HepG2 (cell line): ENCODE measurements around the gene DIS3L2. TPM values are rescaled to one million over a fixed set of nuclear protein-coding genes. Genes with fewer than 3 reads are reported as not detected.

Source experiments
- ATAC-seq: fragments of 200-7000 bp; cut with Tn5 transposase; 3 replicates; pipeline ENCODE4 v1.9.1; 2020; ENCODE audit warnings: mild to moderate bottlenecking, moderate library complexity
- BruUV-seq: library from RNA; stranded (reverse); fragments of 400-500 nt; replicated peaks from 2 replicates; lab custom pipeline; 2021; lab: Mats Ljungman, UMichigan
- CTCF ChIA-PET: fragments of 300-600 bp; formaldehyde crosslinking; extraction: SDS; loops from one replicate; lab custom pipeline; 2021; ENCODE audit warnings: low total read pairs, inconsistent platforms, low intra/inter-chr PET ratio; lab: Yijun Ruan, JAX
- POLR2A ChIA-PET: fragments of 350-600 bp; sonication (Branson Sonifier 250); formaldehyde crosslinking; loops from one replicate; lab custom pipeline; 2020; ENCODE audit warnings: antibody characterized with exemption, inconsistent platforms; lab: Yijun Ruan, JAX
- DNase-seq: peaks from one replicate; pipeline ENCODE4 v3.0.0-alpha.2; 2015; ENCODE audit warnings: low spot score
- FAIRE-seq: peaks from 3 replicates; lab custom pipeline; 2011; peaks lifted over from hg19 to GRCh38; lab: Jason Lieb, UNC
- H2AFZ ChIP-seq: one replicate; pipeline ENCODE4 v1.6.1; 2011; ENCODE audit warnings: low read length, inconsistent platforms
- H3K27ac ChIP-seq: fragments of 300-600 bp; 3 replicates; pipeline ENCODE4 v1.8.0; 2011; ENCODE audit warnings: mixed run types, mild to moderate bottlenecking, mixed read lengths, low read length, inconsistent platforms; ENCODE audit not compliant: insufficient read depth; ENCODE audit errors: extremely low read length
- H3K27me3 ChIP-seq, 2 experiments: fragments of 200-600 bp in 1 of 2; 2 replicates in 1 of 2; 3 replicates in 1 of 2; pipeline versions ENCODE4 v1.6.0 to v1.8.0; 2011; ENCODE audit warnings: low read length in 2 of 2, mild to moderate bottlenecking in 2 of 2, moderate library complexity in 2 of 2, inconsistent platforms in 1 of 2; ENCODE audit not compliant: insufficient read depth in 2 of 2, control insufficient read depth in 1 of 2
- H3K36me3 ChIP-seq, 2 experiments: fragments of 200-600 bp in 1 of 2; replicated peaks in 1 of 2; 2 replicates in 1 of 2; 3 replicates in 1 of 2; pipeline versions ENCODE4 v1.5.1 to v1.8.0; 2011; ENCODE audit warnings: low read length in 2 of 2, inconsistent platforms in 1 of 2; ENCODE audit not compliant: insufficient read depth in 2 of 2, control insufficient read depth in 1 of 2
- H3K4me1 ChIP-seq: 2 replicates; pipeline ENCODE4 v1.5.1; 2012; ENCODE audit warnings: low read length, inconsistent platforms; ENCODE audit not compliant: insufficient read depth
- H3K4me2 ChIP-seq: 2 replicates; pipeline ENCODE4 v1.6.0; 2011; ENCODE audit warnings: low read depth, low read length, inconsistent platforms
- H3K4me3 ChIP-seq, 3 experiments: fragments of 200-600 bp in 1 of 3; sonication (generic), shearing (Covaris generic) in 1 of 3; replicated peaks in 1 of 3; 2 replicates each; pipeline ENCODE4 v1.5.1; 2011 to 2016; ENCODE audit warnings: low read length in 3 of 3, inconsistent platforms in 2 of 3, low read depth in 2 of 3, mild to moderate bottlenecking in 2 of 3, control low read depth in 1 of 3, mixed read lengths in 1 of 3; ENCODE audit not compliant: insufficient read depth in 1 of 3
- H3K79me2 ChIP-seq: one replicate; pipeline ENCODE4 v1.6.1; 2011; ENCODE audit warnings: low read length, inconsistent platforms; ENCODE audit not compliant: insufficient read depth
- H3K9ac ChIP-seq: 2 replicates; pipeline ENCODE4 v1.6.0; 2011; ENCODE audit warnings: mild to moderate bottlenecking, low read depth, low read length, inconsistent platforms; ENCODE audit not compliant: insufficient read depth
- H3K9me3 ChIP-seq: 2 replicates; pipeline ENCODE4 v1.5.1; 2012; ENCODE audit warnings: mild to moderate bottlenecking, low read length
- H4K20me1 ChIP-seq: 2 replicates; pipeline ENCODE4 v1.6.0; 2011; ENCODE audit warnings: inconsistent platforms, mild to moderate bottlenecking, low read length, moderate library complexity; ENCODE audit not compliant: insufficient read depth
- ARNTL ChIP-seq: sonication (generic); formaldehyde crosslinking; IDR thresholded peaks from 2 replicates; pipeline ENCODE4 v1.4.0; 2020; ENCODE audit warnings: mild to moderate bottlenecking, missing genetic modification reagents
- HNF4G ChIP-seq, 2 experiments: sonication (generic) in 1 of 2; formaldehyde crosslinking in 1 of 2; IDR thresholded peaks; 2 replicates each; pipeline versions ENCODE4 v1.4.0 to v1.6.1; 2011 to 2020; ENCODE audit warnings: borderline replicate concordance in 2 of 2, low read depth in 2 of 2, mild to moderate bottlenecking in 2 of 2, low read length in 1 of 2, missing genetic modification reagents in 1 of 2, moderate library complexity in 1 of 2
- MBNL3 ChIP-seq: fragments of 250-450 bp; sonication (Bioruptor Pico); conservative IDR thresholded peaks from 2 replicates; pipeline ENCODE4 v1.8.0; 2022; ENCODE audit warnings: mild to moderate bottlenecking, inconsistent platforms
- NFATC3 ChIP-seq: sonication (generic); formaldehyde crosslinking; IDR thresholded peaks from 2 replicates; pipeline ENCODE4 v1.5.1; 2020; ENCODE audit warnings: mild to moderate bottlenecking, missing genetic modification reagents
- NFE2L2 ChIP-seq: fragments of 150-350 bp; IDR thresholded peaks from 2 replicates; pipeline ENCODE4 v1.6.1; 2014; ENCODE audit warnings: low read length
- POLR2AphosphoS5 ChIP-seq: IDR thresholded peaks from 2 replicates; pipeline ENCODE4 v1.6.1; 2012; ENCODE audit warnings: low read depth, low read length
- SP4 ChIP-seq: sonication (generic); formaldehyde crosslinking; IDR thresholded peaks from 2 replicates; pipeline ENCODE4 v1.8.1; 2023; ENCODE audit warnings: mild to moderate bottlenecking, missing genetic modification reagents
- ZNF431 ChIP-seq: sonication (generic); formaldehyde crosslinking; IDR thresholded peaks from 2 replicates; pipeline ENCODE4 v1.9.0; 2022; ENCODE audit warnings: missing genetic modification reagents, low read depth, mild to moderate bottlenecking, borderline replicate concordance
- ZNF7 ChIP-seq: IDR thresholded peaks from 2 replicates; pipeline ENCODE4 v1.6.1; 2016; ENCODE audit warnings: missing biosample characterization, missing genetic modification reagents
- ZNF703 ChIP-seq: sonication (generic); formaldehyde crosslinking; IDR thresholded peaks from 2 replicates; pipeline ENCODE4 v1.5.1; 2020; ENCODE audit warnings: missing genetic modification reagents, mild to moderate bottlenecking, moderate library complexity, borderline replicate concordance
- WGBS: methylation state at CpG from one replicate; pipeline ENCODE4 v1.1.6; 2017; ENCODE audit warnings: low lambda C conversion rate; 5-methylcytosine and 5-hydroxymethylcytosine counted together
- in situ Hi-C: cut with HindIII; loops from 2 replicates; pipeline ENCODE4 v1.10.0; 2017; ENCODE audit warnings: low pct_unique_long_range_greater_than_20kb; ENCODE audit not compliant: extremely low pct_ligation_motif_present
- intact Hi-C: fragments of 100-400 bp; cut with micrococcal nuclease; formaldehyde crosslinking; loops from one replicate; pipeline ENCODE4 v1.10.0; 2022; ENCODE audit not compliant: unreplicated experiment
- polyA plus RNA-seq, 8 experiments: library from polyadenylated mRNA; depleted of rRNA in 3 of 8; stranded (reverse) in 7 of 8; unstranded in 1 of 8; fragments of >200 nt; fragmentation: Illumina TruSeq in 4 of 8; extraction: Trizol in 4 of 8; gene quantifications; 2 replicates each; pipeline versions ENCODE4 v1.2.1 to v1.2.3, GENCODE V29; 2011 to 2016; ENCODE audit warnings: low read depth in 4 of 8, missing spikeins in 1 of 8, mixed read lengths in 1 of 8; ENCODE audit not compliant: insufficient read depth in 1 of 8
- total RNA-seq, 5 experiments: library from RNA; depleted of rRNA; stranded (reverse); fragments of >200 nt; fragmentation: Illumina TruSeq; extraction: Trizol; gene quantifications; 2 replicates each; pipeline ENCODE4 v1.2.3, GENCODE V29; 2016; ENCODE audit warnings: low read depth in 1 of 5
- TF ChIP-seq, protein P1 (sequence below): IDR thresholded peaks from 2 replicates; pipeline ENCODE4 v1.6.1; 2016; ENCODE audit warnings: low read depth, borderline replicate concordance
- TF ChIP-seq, protein P2 (sequence below): sonication (generic); formaldehyde crosslinking; IDR thresholded peaks from 2 replicates; pipeline ENCODE4 v1.8.1; 2023; ENCODE audit warnings: missing genetic modification reagents, mild to moderate bottlenecking, borderline replicate concordance
- TF ChIP-seq, protein P3 (sequence below): sonication (generic); formaldehyde crosslinking; IDR thresholded peaks from 2 replicates; pipeline ENCODE4 v1.5.0; 2020; ENCODE audit warnings: mild to moderate bottlenecking, missing genetic modification reagents, borderline replicate concordance
- TF ChIP-seq, protein P4 (sequence below): sonication (generic); formaldehyde crosslinking; IDR thresholded peaks from 2 replicates; pipeline ENCODE4 v1.5.0; 2020; ENCODE audit warnings: missing genetic modification reagents

The DIS3L2 gene
- total and polyA plus RNA-seq, 2 of the 13 experiments (the other 11 are each of a cell fraction or from before 2014, with no cell fraction given) = 7.0 to 23.9 TPM

DNA sequence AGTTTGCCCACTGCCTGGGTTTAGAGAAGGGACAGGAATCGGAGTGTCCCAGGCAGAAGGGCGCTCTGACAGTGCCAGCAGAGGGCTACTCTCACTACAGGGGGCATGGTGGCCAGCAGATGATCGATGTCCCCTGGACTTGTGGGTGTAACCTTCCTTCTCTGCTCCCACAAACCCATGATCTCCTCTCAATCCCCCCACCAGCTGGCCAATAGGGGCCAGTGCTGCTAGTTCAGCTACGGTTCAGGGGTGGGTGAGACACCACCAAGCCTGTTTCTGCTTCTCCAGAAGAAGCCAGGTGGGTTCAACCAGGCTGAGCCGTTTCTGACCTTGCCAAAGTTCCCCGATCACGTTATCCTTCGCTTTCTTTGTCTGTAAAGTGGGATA is 36.6 kb upstream of the DIS3L2 start:
- in situ Hi-C loops (loop anchor here (10.0 kb wide), 1 partner anchor 220 kb away; no protein-coding TSS in a partner anchor), intact Hi-C loops (loop anchor here (1.0 to 5.0 kb wide), 4 partner anchors 37 to 402 kb away; partner anchors contain the start of gene DIS3L2)
- no TSS peak for BruUV-seq
- no peak overlapping the region for H3K27ac ChIP-seq
- no peaks in the 10 kb centered on the region for H3K36me3 ChIP-seq
- H3K4me3 ChIP-seq = peak overlapping the region in 2 of 3 experiments; percentile 41 to 75; a peak in 4 of 6 replicates
- H3K27me3 ChIP-seq = peaks cover 19 to 92% of the 10 kb centered on the region in 2 experiments; a peak in 4 of 5 replicates
- no peak overlapping the region for H2AFZ ChIP-seq
- no peak overlapping the region for H3K9ac ChIP-seq
- ChIA-PET POLR2A (interaction anchor here (0.7 to 1.8 kb wide), 2 partner anchors 10 to 19 kb away, joined by 3 to 4 read pairs; no protein-coding TSS in a partner anchor), CTCF (interaction anchor here (1.1 to 3.1 kb wide), 6 partner anchors 9 to 402 kb away, joined by 3 to 25 read pairs (median 5); no protein-coding TSS in a partner anchor)
- no peaks in the 10 kb centered on the region; the same call in 1 of the 2 replicates for H4K20me1 ChIP-seq
- H3K9me3 ChIP-seq = no peaks in the 10 kb centered on the region
- DNase-seq (no peak), ATAC-seq (peak; percentile 29), FAIRE-seq (no peak)
- H3K4me1 ChIP-seq = peaks cover 44% of the 10 kb centered on the region
- H3K79me2 ChIP-seq = no peaks in the 10 kb centered on the region
- WGBS = 12% methylated on average over 8 of the region's 8 CpGs
- peak overlapping the region; percentile 71 for H3K4me2 ChIP-seq
- TF ChIP-seq ZNF431 (CRISPR knock-in tag) (no peak), ZNF703 (CRISPR knock-in tag) (no peak), ZNF7 (CRISPR knock-in tag) (no peak), SP4 (0 out of 2 replicates have a peak, but pooled peaks have one; percentile 40), NFATC3 (no peak), ARNTL (CRISPR knock-in tag) (no peak), NFE2L2 (0 out of 2 replicates have a peak, but pooled peaks have one; percentile 2), MBNL3 (CRISPR knock-in tag) (no peak), POLR2AphosphoS5 (no peak), HNF4G (IDR thresholded peaks at IDR 0.05; ENCODE audit: borderline replicate concordance, low read depth, low read length) (no peak), HNF4G (CRISPR knock-in tag; IDR thresholded peaks at IDR 0.05; ENCODE audit: borderline replicate concordance, low read depth) (no peak)
- TF ChIP-seq, protein P1, sequence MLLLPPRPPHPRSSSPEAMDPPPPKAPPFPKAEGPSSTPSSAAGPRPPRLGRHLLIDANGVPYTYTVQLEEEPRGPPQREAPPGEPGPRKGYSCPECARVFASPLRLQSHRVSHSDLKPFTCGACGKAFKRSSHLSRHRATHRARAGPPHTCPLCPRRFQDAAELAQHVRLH (CRISPR knock-in tag) = no peak
- TF ChIP-seq, protein P2, sequence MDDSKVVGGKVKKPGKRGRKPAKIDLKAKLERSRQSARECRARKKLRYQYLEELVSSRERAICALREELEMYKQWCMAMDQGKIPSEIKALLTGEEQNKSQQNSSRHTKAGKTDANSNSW (CRISPR knock-in tag) = 0 out of 2 replicates have a peak, but pooled peaks have one; percentile 27
- TF ChIP-seq, protein P3, sequence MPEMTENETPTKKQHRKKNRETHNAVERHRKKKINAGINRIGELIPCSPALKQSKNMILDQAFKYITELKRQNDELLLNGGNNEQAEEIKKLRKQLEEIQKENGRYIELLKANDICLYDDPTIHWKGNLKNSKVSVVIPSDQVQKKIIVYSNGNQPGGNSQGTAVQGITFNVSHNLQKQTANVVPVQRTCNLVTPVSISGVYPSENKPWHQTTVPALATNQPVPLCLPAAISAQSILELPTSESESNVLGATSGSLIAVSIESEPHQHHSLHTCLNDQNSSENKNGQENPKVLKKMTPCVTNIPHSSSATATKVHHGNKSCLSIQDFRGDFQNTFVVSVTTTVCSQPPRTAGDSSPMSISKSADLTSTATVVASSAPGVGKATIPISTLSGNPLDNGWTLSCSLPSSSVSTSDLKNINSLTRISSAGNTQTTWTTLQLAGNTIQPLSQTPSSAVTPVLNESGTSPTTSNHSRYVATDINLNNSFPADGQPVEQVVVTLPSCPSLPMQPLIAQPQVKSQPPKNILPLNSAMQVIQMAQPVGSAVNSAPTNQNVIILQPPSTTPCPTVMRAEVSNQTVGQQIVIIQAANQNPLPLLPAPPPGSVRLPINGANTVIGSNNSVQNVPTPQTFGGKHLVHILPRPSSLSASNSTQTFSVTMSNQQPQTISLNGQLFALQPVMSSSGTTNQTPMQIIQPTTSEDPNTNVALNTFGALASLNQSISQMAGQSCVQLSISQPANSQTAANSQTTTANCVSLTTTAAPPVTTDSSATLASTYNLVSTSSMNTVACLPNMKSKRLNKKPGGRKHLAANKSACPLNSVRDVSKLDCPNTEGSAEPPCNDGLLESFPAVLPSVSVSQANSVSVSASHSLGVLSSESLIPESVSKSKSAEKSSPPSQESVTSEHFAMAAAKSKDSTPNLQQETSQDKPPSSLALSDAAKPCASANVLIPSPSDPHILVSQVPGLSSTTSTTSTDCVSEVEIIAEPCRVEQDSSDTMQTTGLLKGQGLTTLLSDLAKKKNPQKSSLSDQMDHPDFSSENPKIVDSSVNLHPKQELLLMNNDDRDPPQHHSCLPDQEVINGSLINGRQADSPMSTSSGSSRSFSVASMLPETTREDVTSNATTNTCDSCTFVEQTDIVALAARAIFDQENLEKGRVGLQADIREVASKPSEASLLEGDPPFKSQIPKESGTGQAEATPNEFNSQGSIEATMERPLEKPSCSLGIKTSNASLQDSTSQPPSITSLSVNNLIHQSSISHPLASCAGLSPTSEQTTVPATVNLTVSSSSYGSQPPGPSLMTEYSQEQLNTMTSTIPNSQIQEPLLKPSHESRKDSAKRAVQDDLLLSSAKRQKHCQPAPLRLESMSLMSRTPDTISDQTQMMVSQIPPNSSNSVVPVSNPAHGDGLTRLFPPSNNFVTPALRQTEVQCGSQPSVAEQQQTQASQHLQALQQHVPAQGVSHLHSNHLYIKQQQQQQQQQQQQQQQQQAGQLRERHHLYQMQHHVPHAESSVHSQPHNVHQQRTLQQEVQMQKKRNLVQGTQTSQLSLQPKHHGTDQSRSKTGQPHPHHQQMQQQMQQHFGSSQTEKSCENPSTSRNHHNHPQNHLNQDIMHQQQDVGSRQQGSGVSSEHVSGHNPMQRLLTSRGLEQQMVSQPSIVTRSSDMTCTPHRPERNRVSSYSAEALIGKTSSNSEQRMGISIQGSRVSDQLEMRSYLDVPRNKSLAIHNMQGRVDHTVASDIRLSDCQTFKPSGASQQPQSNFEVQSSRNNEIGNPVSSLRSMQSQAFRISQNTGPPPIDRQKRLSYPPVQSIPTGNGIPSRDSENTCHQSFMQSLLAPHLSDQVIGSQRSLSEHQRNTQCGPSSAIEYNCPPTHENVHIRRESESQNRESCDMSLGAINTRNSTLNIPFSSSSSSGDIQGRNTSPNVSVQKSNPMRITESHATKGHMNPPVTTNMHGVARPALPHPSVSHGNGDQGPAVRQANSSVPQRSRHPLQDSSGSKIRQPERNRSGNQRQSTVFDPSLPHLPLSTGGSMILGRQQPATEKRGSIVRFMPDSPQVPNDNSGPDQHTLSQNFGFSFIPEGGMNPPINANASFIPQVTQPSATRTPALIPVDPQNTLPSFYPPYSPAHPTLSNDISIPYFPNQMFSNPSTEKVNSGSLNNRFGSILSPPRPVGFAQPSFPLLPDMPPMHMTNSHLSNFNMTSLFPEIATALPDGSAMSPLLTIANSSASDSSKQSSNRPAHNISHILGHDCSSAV (CRISPR knock-in tag) = no peak
- TF ChIP-seq, protein P4, sequence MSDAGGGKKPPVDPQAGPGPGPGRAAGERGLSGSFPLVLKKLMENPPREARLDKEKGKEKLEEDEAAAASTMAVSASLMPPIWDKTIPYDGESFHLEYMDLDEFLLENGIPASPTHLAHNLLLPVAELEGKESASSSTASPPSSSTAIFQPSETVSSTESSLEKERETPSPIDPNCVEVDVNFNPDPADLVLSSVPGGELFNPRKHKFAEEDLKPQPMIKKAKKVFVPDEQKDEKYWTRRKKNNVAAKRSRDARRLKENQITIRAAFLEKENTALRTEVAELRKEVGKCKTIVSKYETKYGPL (CRISPR knock-in tag) = no peak
